HEK293 (cell line): ENCODE results near the gene MPZL1.

Experiments
- CTCF ChIA-PET: fragments of 350-600 bp; formaldehyde crosslinking; extraction: SDS; loops from one replicate; lab custom pipeline; 2021; ENCODE audit warnings: antibody characterized with exemption; lab: Yijun Ruan, JAX
- POLR2A ChIA-PET: fragments of 300-600 bp; formaldehyde crosslinking; extraction: SDS; loops from one replicate; lab custom pipeline; 2020; ENCODE audit warnings: antibody characterized with exemption, inconsistent platforms; lab: Yijun Ruan, JAX
- H3K27ac ChIP-seq: fragments of 200-500 bp; sonication (Bioruptor generic); 2 replicates; pipeline ENCODE4 v1.5.1; 2014; ENCODE audit warnings: low read depth, low read length, control low read depth, inconsistent platforms; ENCODE audit errors: extremely low read depth
- H3K36me3 ChIP-seq, 2 experiments: fragments of 200-500 bp in 1 of 2; sonication (Bioruptor generic) in 1 of 2; 1 replicate in 1 of 2; 2 replicates in 1 of 2; pipeline ENCODE4 v1.5.1; 2014 to 2017; ENCODE audit warnings: inconsistent platforms in 2 of 2, low read length in 2 of 2; ENCODE audit not compliant: control insufficient read depth in 2 of 2, insufficient read depth in 1 of 2
- H3K4me1 ChIP-seq: fragments of 200-500 bp; sonication (Bioruptor generic); 2 replicates; pipeline ENCODE4 v1.5.1; 2014; ENCODE audit warnings: mild to moderate bottlenecking, low read length, inconsistent platforms; ENCODE audit not compliant: control insufficient read depth, insufficient read depth
- H3K4me3 ChIP-seq: 2 replicates; pipeline ENCODE4 v1.5.1; 2011; ENCODE audit warnings: low read depth, mild to moderate bottlenecking, control low read depth, low read length, moderate library complexity
- H3K9me3 ChIP-seq: fragments of 200-500 bp; sonication (Bioruptor generic); 2 replicates; pipeline ENCODE4 v1.5.1; 2014; ENCODE audit warnings: low read depth, low read length, inconsistent platforms; ENCODE audit not compliant: control insufficient read depth, insufficient read depth
- EGR2 ChIP-seq: fragments of 450-650 bp; formaldehyde crosslinking; IDR thresholded peaks from 2 replicates; pipeline ENCODE4 v1.5.1; 2016; ENCODE audit warnings: low read depth, missing biosample characterization, missing genetic modification characterization
- KLF1 ChIP-seq: fragments of 450-650 bp; formaldehyde crosslinking; IDR thresholded peaks from 2 replicates; pipeline ENCODE4 v1.5.1; 2016; ENCODE audit warnings: missing biosample characterization, missing genetic modification characterization
- TRIM28 ChIP-seq: IDR thresholded peaks from 2 replicates; pipeline ENCODE4 v1.6.1; 2011; ENCODE audit warnings: low read length, control low read depth, borderline replicate concordance
- YY2 ChIP-seq: fragments of 450-650 bp; formaldehyde crosslinking; IDR thresholded peaks from 2 replicates; pipeline ENCODE4 v1.5.1; 2016; ENCODE audit warnings: missing biosample characterization, missing genetic modification characterization
- ZBTB17 ChIP-seq: fragments of 450-650 bp; formaldehyde crosslinking; IDR thresholded peaks from 2 replicates; pipeline ENCODE4 v1.5.1; 2016; ENCODE audit warnings: missing biosample characterization, missing genetic modification characterization
- ZFHX2 ChIP-seq: fragments of 450-650 bp; formaldehyde crosslinking; conservative IDR thresholded peaks from 2 replicates; pipeline ENCODE4 v1.5.1; 2016; ENCODE audit warnings: missing biosample characterization, missing genetic modification characterization
- ZFP37 ChIP-seq: fragments of 450-650 bp; formaldehyde crosslinking; IDR thresholded peaks from 2 replicates; pipeline ENCODE4 v1.5.1; 2016; ENCODE audit warnings: missing biosample characterization, missing genetic modification characterization
- ZNF10 ChIP-seq: fragments of 450-650 bp; formaldehyde crosslinking; IDR thresholded peaks from 2 replicates; pipeline ENCODE4 v1.5.1; 2017; ENCODE audit warnings: missing biosample characterization, missing genetic modification characterization
- ZNF133 ChIP-seq: fragments of 450-650 bp; formaldehyde crosslinking; IDR thresholded peaks from 2 replicates; pipeline ENCODE4 v1.5.1; 2016; ENCODE audit warnings: missing biosample characterization, missing genetic modification characterization
- ZNF138 ChIP-seq: fragments of 450-650 bp; formaldehyde crosslinking; IDR thresholded peaks from 2 replicates; pipeline ENCODE4 v1.5.1; 2016; ENCODE audit warnings: missing biosample characterization, missing genetic modification characterization, borderline replicate concordance
- ZNF146 ChIP-seq: fragments of 450-650 bp; formaldehyde crosslinking; IDR thresholded peaks from 2 replicates; pipeline ENCODE4 v1.5.1; 2016; ENCODE audit warnings: missing biosample characterization, missing genetic modification characterization
- ZNF155 ChIP-seq: fragments of 450-650 bp; formaldehyde crosslinking; IDR thresholded peaks from 2 replicates; pipeline ENCODE4 v1.5.1; 2016; ENCODE audit warnings: missing biosample characterization, missing genetic modification characterization
- ZNF157 ChIP-seq: fragments of 450-650 bp; formaldehyde crosslinking; IDR thresholded peaks from 2 replicates; pipeline ENCODE4 v1.5.1; 2016; ENCODE audit warnings: missing biosample characterization, missing genetic modification characterization
- ZNF169 ChIP-seq: fragments of 450-650 bp; formaldehyde crosslinking; IDR thresholded peaks from 2 replicates; pipeline ENCODE4 v1.5.1; 2016; ENCODE audit warnings: missing biosample characterization, missing genetic modification characterization
- ZNF184 ChIP-seq: fragments of 450-650 bp; IDR thresholded peaks from 2 replicates; pipeline ENCODE4 v1.5.1; 2018; ENCODE audit warnings: missing biosample characterization, mild to moderate bottlenecking, missing genetic modification characterization
- ZNF2 ChIP-seq: fragments of 450-650 bp; formaldehyde crosslinking; IDR thresholded peaks from 2 replicates; pipeline ENCODE4 v1.5.1; 2016; ENCODE audit warnings: missing biosample characterization, missing genetic modification characterization
- ZNF223 ChIP-seq: fragments of 450-650 bp; formaldehyde crosslinking; IDR thresholded peaks from 2 replicates; pipeline ENCODE4 v1.5.1; 2016; ENCODE audit warnings: missing biosample characterization, missing genetic modification characterization
- ZNF24 ChIP-seq: fragments of 450-650 bp; formaldehyde crosslinking; IDR thresholded peaks from 2 replicates; pipeline ENCODE4 v1.5.1; 2016; ENCODE audit warnings: missing biosample characterization, missing genetic modification characterization
- ZNF335 ChIP-seq: fragments of 450-650 bp; formaldehyde crosslinking; conservative IDR thresholded peaks from 2 replicates; pipeline ENCODE4 v1.5.1; 2016; ENCODE audit warnings: missing biosample characterization, missing genetic modification characterization
- ZNF341 ChIP-seq: fragments of 450-650 bp; formaldehyde crosslinking; IDR thresholded peaks from 2 replicates; pipeline ENCODE4; 2016; ENCODE audit warnings: low read depth, missing biosample characterization, missing genetic modification characterization
- ZNF354C ChIP-seq: fragments of 450-650 bp; formaldehyde crosslinking; IDR thresholded peaks from 2 replicates; pipeline ENCODE4 v1.5.1; 2016; ENCODE audit warnings: missing biosample characterization, missing genetic modification characterization, low read depth, borderline replicate concordance
- ZNF394 ChIP-seq: fragments of 450-650 bp; formaldehyde crosslinking; IDR thresholded peaks from 2 replicates; pipeline ENCODE4 v1.5.1; 2016; ENCODE audit warnings: missing biosample characterization, missing genetic modification characterization, mild to moderate bottlenecking, moderate library complexity, borderline replicate concordance
- ZNF423 ChIP-seq: fragments of 450-650 bp; formaldehyde crosslinking; IDR thresholded peaks from 2 replicates; pipeline ENCODE4 v1.5.1; 2016; ENCODE audit warnings: missing biosample characterization, missing genetic modification characterization
- ZNF501 ChIP-seq: fragments of 450-650 bp; formaldehyde crosslinking; IDR thresholded peaks from 2 replicates; pipeline ENCODE4 v1.5.1; 2016; ENCODE audit warnings: missing biosample characterization, missing genetic modification characterization
- ZNF529 ChIP-seq: fragments of 450-650 bp; formaldehyde crosslinking; IDR thresholded peaks from 2 replicates; pipeline ENCODE4 v1.5.1; 2017; ENCODE audit warnings: missing genetic modification characterization, missing biosample characterization; ENCODE audit not compliant: insufficient replicate concordance
- ZNF580 ChIP-seq: fragments of 450-650 bp; formaldehyde crosslinking; IDR thresholded peaks from 2 replicates; pipeline ENCODE4 v1.5.1; 2016; ENCODE audit warnings: missing biosample characterization, missing genetic modification characterization
- ZNF585B ChIP-seq: fragments of 450-650 bp; formaldehyde crosslinking; IDR thresholded peaks from 2 replicates; pipeline ENCODE4 v1.5.1; 2016; ENCODE audit warnings: missing biosample characterization, missing genetic modification characterization
- ZNF600 ChIP-seq: fragments of 450-650 bp; formaldehyde crosslinking; IDR thresholded peaks from 2 replicates; pipeline ENCODE4 v1.5.1; 2016; ENCODE audit warnings: missing biosample characterization, missing genetic modification characterization
- ZNF654 ChIP-seq: fragments of 450-650 bp; formaldehyde crosslinking; IDR thresholded peaks from 2 replicates; pipeline ENCODE4 v1.5.1; 2016; ENCODE audit warnings: low read depth, missing biosample characterization, missing genetic modification characterization
- ZNF660 ChIP-seq: fragments of 450-650 bp; IDR thresholded peaks from 2 replicates; pipeline ENCODE4 v1.5.1; 2018; ENCODE audit warnings: missing biosample characterization, mild to moderate bottlenecking, missing genetic modification characterization
- ZNF792 ChIP-seq: fragments of 450-650 bp; formaldehyde crosslinking; IDR thresholded peaks from 2 replicates; pipeline ENCODE4 v1.5.1; 2016; ENCODE audit warnings: missing biosample characterization, missing genetic modification characterization
- ZSCAN30 ChIP-seq: fragments of 450-650 bp; IDR thresholded peaks from 2 replicates; pipeline ENCODE4 v1.5.1; 2018; ENCODE audit warnings: missing biosample characterization, mild to moderate bottlenecking, missing genetic modification characterization, moderate library complexity
- TF ChIP-seq, protein P1 (sequence below): fragments of 450-650 bp; formaldehyde crosslinking; IDR thresholded peaks from 2 replicates; pipeline ENCODE4 v1.5.1; 2017; ENCODE audit warnings: missing biosample characterization, missing genetic modification characterization
- TF ChIP-seq, protein P2 (sequence below): fragments of 450-650 bp; formaldehyde crosslinking; IDR thresholded peaks from 2 replicates; pipeline ENCODE4 v1.5.1; 2016; ENCODE audit warnings: missing biosample characterization, missing genetic modification characterization

The MPZL1 gene

DNA sequence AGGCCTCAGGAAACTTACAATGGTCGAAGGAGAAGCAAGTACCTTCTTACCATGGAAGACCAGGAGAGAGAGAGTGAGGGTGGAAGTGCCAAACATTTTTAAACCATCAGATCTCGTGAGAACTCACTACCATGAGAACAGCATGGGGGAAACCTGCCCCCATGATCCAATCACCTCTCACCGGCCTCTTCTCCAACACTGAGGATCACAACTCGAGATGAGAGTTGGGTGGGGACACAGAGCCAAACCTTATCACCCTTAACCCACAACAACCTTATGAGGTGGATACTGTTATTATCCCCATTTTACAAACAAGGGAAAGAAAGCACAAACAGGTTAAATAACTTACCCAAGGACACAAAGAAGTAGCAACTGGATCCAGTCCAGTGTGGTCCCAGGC lies 80.5 kb downstream of the MPZL1 start:
- POLR2A ChIA-PET: interaction anchor here (1.0 kb wide), 1 partner anchor 88 kb away, joined by 4 read pairs; no protein-coding TSS in a partner anchor

DNA sequence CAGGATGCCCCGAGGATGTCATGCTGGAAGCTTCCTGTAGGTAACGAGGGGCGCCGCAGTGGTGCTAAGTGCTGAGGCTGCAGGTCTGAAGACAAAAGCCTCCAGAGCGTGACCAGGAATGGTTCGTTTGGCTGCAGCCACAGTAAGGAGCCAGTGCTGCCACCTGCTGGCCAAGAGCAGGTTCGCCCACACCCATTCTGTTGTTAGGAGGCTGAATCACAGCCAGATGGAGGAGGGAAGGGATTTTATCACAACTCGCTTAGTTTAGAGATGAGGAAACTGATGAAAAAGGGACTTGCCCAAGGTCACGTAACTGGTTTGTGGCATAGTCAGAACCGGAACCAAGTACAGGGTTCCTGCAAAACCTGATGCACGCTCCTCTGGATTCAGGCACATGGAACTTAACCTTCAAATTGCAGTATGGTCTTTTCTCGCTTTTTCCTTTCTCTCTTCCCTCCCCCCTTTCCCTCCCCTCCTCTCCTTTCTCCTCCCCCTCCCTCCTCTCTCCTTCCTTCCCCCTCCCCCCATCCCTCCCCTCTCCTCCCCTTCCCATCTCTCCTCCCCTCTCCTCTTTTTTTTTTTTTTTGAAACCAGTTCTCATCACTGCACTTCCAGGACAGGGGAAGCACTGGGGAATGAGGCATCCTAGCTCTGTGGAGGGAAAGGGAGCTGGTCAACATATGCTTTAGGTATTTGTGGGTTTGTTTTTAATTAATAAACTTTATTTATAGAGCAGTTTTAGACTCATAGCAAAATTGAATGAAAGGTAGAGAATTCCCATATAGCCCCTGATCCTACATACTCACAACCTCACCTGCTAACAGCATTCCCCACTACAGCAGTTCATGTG lies 81.8 kb downstream of the MPZL1 start:
- Histone ChIP-seq H3K27ac (no peak overlapping the region), H3K4me1 (no peaks in the 10 kb centered on the region), H3K9me3 (no peaks in the 10 kb centered on the region), H3K4me3 (no peak overlapping the region), H3K36me3 (no peaks in the 10 kb centered on the region)
- ChIA-PET POLR2A (interaction anchor here (1.0 kb wide), 1 partner anchor 89 kb away, joined by 4 read pairs; no protein-coding TSS in a partner anchor), CTCF (interaction anchor here (0.6 to 1.6 kb wide), 18 partner anchors 10 to 700 kb away, joined by 3 to 6 read pairs (median 4); no protein-coding TSS in a partner anchor)
- TF ChIP-seq ZNF341 (tag by site-specific recombination) (no peak), ZNF2 (tag by site-specific recombination) (0 out of 2 replicates have a peak, but pooled peaks have one; percentile 35), KLF1 (tag by site-specific recombination) (no peak), ZBTB17 (tag by site-specific recombination) (peak; percentile 80), ZNF10 (tag by site-specific recombination) (no peak), ZNF654 (peak; percentile 75), ZFP37 (tag by site-specific recombination) (no peak), ZNF138 (tag by site-specific recombination) (no peak), ZNF600 (tag by site-specific recombination) (no peak), ZNF146 (no peak), ZNF354C (tag by site-specific recombination) (no peak), YY2 (tag by site-specific recombination) (no peak), ZNF529 (no peak), ZNF585B (tag by site-specific recombination) (no peak), ZFHX2 (peak; percentile 62), ZNF169 (no peak), ZNF580 (0 out of 2 replicates have a peak, but pooled peaks have one; percentile 33), ZNF157 (tag by site-specific recombination) (no peak), ZNF394 (tag by site-specific recombination) (0 out of 2 replicates have a peak, but pooled peaks have one; percentile 29), ZNF335 (tag by site-specific recombination) (peak; percentile 83), EGR2 (tag by site-specific recombination) (peak; percentile 47), ZNF660 (tag by site-specific recombination) (peak; percentile 79; the same call in 1 of the 2 replicates), ZNF223 (no peak), ZNF133 (tag by site-specific recombination) (no peak), ZSCAN30 (tag by site-specific recombination) (peak; percentile 97), ZNF501 (peak; percentile 68; the same call in 1 of the 2 replicates), ZNF24 (tag by site-specific recombination) (no peak), ZNF423 (tag by site-specific recombination) (no peak), ZNF792 (tag by site-specific recombination) (no peak), TRIM28 (peak; percentile 97; the same call in 1 of the 2 replicates)
- TF ChIP-seq, protein P1, sequence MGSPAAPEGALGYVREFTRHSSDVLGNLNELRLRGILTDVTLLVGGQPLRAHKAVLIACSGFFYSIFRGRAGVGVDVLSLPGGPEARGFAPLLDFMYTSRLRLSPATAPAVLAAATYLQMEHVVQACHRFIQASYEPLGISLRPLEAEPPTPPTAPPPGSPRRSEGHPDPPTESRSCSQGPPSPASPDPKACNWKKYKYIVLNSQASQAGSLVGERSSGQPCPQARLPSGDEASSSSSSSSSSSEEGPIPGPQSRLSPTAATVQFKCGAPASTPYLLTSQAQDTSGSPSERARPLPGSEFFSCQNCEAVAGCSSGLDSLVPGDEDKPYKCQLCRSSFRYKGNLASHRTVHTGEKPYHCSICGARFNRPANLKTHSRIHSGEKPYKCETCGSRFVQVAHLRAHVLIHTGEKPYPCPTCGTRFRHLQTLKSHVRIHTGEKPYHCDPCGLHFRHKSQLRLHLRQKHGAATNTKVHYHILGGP (tag by site-specific recombination): no peak
- TF ChIP-seq, protein P2, sequence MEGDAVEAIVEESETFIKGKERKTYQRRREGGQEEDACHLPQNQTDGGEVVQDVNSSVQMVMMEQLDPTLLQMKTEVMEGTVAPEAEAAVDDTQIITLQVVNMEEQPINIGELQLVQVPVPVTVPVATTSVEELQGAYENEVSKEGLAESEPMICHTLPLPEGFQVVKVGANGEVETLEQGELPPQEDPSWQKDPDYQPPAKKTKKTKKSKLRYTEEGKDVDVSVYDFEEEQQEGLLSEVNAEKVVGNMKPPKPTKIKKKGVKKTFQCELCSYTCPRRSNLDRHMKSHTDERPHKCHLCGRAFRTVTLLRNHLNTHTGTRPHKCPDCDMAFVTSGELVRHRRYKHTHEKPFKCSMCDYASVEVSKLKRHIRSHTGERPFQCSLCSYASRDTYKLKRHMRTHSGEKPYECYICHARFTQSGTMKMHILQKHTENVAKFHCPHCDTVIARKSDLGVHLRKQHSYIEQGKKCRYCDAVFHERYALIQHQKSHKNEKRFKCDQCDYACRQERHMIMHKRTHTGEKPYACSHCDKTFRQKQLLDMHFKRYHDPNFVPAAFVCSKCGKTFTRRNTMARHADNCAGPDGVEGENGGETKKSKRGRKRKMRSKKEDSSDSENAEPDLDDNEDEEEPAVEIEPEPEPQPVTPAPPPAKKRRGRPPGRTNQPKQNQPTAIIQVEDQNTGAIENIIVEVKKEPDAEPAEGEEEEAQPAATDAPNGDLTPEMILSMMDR: peak; percentile 95

More for the DNA sequence above, 80.5 kb downstream of the MPZL1 start:
- TF ChIP-seq ZNF184 (tag by site-specific recombination): peak; percentile 95
- TF ChIP-seq ZNF155 (tag by site-specific recombination): no peak
- Histone ChIP-seq H3K36me3 (no peaks in the 10 kb centered on the region), H3K27ac (no peak overlapping the region), H3K4me3 (no peak overlapping the region), H3K4me1 (no peaks in the 10 kb centered on the region), H3K9me3 (no peaks in the 10 kb centered on the region)
- CTCF ChIA-PET: interaction anchor here (0.6 to 1.6 kb wide), 7 partner anchors 8 to 427 kb away, joined by 3 to 6 read pairs (median 4); no protein-coding TSS in a partner anchor
